ENCODE data around the gene FYN. TPM values are rescaled to one million over a fixed set of nuclear protein-coding genes. Genes with fewer than 3 reads are reported as not detected.

FYN gene
- total RNA-seq, 1 donor from 2014 or later: 260 TPM

- no peaks in the 10 kb centered on the region for H3K36me3 Mint-ChIP-seq (ENCODE audit: low read depth)
- no peak overlapping the region for H3K27ac Mint-ChIP-seq (ENCODE audit: unreplicated experiment)
- no peak for TF ChIP-seq CTCF (conservative IDR thresholded peaks at IDR 0.05)
- peaks cover 12% of the 10 kb centered on the region for H3K4me1 Mint-ChIP-seq
- no peak for DNase-seq (ENCODE audit: low read depth, low spot score)
- no peak overlapping the region for H3K4me3 Mint-ChIP-seq
- no peaks in the 10 kb centered on the region for H3K27me3 Mint-ChIP-seq (ENCODE audit: low read depth)
- no peaks in the 10 kb centered on the region for H3K9me3 Mint-ChIP-seq
These were observed 247.5 kb downstream of the FYN start for GRCh38 chr6:111625461-111626391.

GRCh38 chr6:111625099-111625416 is 248.2 kb downstream of the FYN start:
- no peak for DNase-seq (ENCODE audit: low read depth, low spot score)
- Mint-ChIP-seq H3K36me3 (ENCODE audit: low read depth) (no peaks in the 10 kb centered on the region), H3K4me3 (no peak overlapping the region), H3K27ac (ENCODE audit: unreplicated experiment) (no peak overlapping the region), H3K4me1 (peaks cover 7% of the 10 kb centered on the region), H3K27me3 (ENCODE audit: low read depth) (no peaks in the 10 kb centered on the region), H3K9me3 (no peaks in the 10 kb centered on the region)
- no peak for TF ChIP-seq CTCF (conservative IDR thresholded peaks at IDR 0.05)

GRCh38 chr6:111624401-111625098 is 248.7 kb downstream of the FYN start:
- no peak for DNase-seq (ENCODE audit: low read depth, low spot score)
- H3K9me3 Mint-ChIP-seq: no peaks in the 10 kb centered on the region
- no peak overlapping the region for H3K4me3 Mint-ChIP-seq
- no peak for TF ChIP-seq CTCF (conservative IDR thresholded peaks at IDR 0.05)
- H3K36me3 Mint-ChIP-seq (ENCODE audit: low read depth): no peaks in the 10 kb centered on the region
- no peaks in the 10 kb centered on the region for H3K27me3 Mint-ChIP-seq (ENCODE audit: low read depth)
- H3K27ac Mint-ChIP-seq (ENCODE audit: unreplicated experiment): no peak overlapping the region
- H3K4me1 Mint-ChIP-seq: peaks cover 6% of the 10 kb centered on the region

GRCh38 chr6:111623046-111623718 is 250.1 kb downstream of the FYN start:
- Mint-ChIP-seq H3K27ac (ENCODE audit: unreplicated experiment) (no peak overlapping the region), H3K4me3 (no peak overlapping the region), H3K4me1 (peaks cover 6% of the 10 kb centered on the region), H3K36me3 (ENCODE audit: low read depth) (no peaks in the 10 kb centered on the region), H3K27me3 (ENCODE audit: low read depth) (no peaks in the 10 kb centered on the region), H3K9me3 (no peaks in the 10 kb centered on the region)
- no peak for TF ChIP-seq CTCF (conservative IDR thresholded peaks at IDR 0.05)
- DNase-seq (ENCODE audit: low read depth, low spot score): no peak

- no peak for DNase-seq (ENCODE audit: low read depth, low spot score)
- Mint-ChIP-seq H3K27me3 (ENCODE audit: low read depth) (no peaks in the 10 kb centered on the region), H3K9me3 (no peaks in the 10 kb centered on the region), H3K36me3 (ENCODE audit: low read depth) (no peaks in the 10 kb centered on the region), H3K27ac (ENCODE audit: unreplicated experiment) (peak overlapping the region; percentile 58), H3K4me3 (no peak overlapping the region), H3K4me1 (no peaks in the 10 kb centered on the region)
- TF ChIP-seq CTCF (conservative IDR thresholded peaks at IDR 0.05): no peak
These were observed 253.1 kb downstream of the FYN start for GRCh38 chr6:111620169-111620568.
